ENCODE results near the gene KIZ.
A peak's percentile ranks its signal among the peaks of the same experiment; 100 is the strongest.
"Not testable (repeated sequence)": the region's sequence is repeated elsewhere in the genome, so short reads cannot be mapped to it uniquely, and the experiment has no call there.

KIZ gene

DNA sequence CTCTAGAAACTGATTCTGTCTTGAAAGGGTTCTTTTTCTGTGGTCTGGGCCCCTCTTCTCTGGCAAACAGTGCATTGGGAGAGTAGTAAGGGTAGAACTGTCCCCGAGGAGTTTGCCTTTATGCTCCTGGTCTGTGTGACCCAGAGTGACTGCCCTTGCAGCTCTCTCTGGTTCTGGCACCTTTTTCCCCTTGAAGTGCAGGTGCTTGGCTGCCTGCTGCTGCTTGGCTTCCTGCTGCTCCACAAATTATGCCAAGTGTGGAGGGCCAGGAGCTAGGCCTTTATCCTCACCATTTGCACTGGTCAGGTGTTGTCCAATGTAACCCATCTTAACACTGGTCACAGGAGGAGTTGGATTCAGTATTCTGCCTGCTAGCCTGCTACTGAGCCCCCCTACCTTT is 11.2 kb downstream of the KIZ start:
- DNase-seq (ENCODE audit: low spot score) (no peak), FAIRE-seq (no peak)

GRCh38 chr20:21139881-21140566 is 14.1 kb downstream of the KIZ start:
- DNase-seq (ENCODE audit: low spot score) (no peak), FAIRE-seq (no peak)

DNA sequence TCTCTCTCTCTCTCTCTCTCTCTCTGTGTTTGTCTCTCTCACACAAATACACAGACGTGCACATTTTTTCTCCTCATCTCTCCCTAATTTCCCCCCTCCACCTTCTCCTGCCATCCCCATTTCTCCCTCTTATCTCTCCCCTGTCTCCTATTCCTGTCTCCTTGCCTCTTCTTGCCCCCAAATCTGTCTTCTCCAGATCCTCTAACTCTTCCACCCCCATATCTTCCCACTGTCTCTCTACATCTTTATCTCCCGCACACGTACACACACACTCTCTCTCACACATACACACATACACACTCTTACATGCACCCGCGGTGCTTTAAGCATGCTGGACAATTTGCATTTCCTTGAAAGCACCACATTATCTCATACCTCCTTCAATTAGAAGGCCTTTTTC is 15.9 kb downstream of the KIZ start:
- DNase-seq (ENCODE audit: low spot score) (no peak), FAIRE-seq (no peak)

- FAIRE-seq, result no peak
- DNase-seq (ENCODE audit: low spot score), result no peak
Observed at GRCh38 chr20:21143194-21143890, 17.5 kb downstream of the KIZ start.

GRCh38 chr20:21145424-21145823 is 19.5 kb downstream of the KIZ start:
- DNase-seq (ENCODE audit: low spot score) (no peak), FAIRE-seq (no peak)

GRCh38 chr20:21146215-21146614 is 20.3 kb downstream of the KIZ start:
- FAIRE-seq (no peak), DNase-seq (ENCODE audit: low spot score) (no peak)

- DNase-seq (ENCODE audit: low spot score) (no peak), FAIRE-seq (no peak)
Observed at GRCh38 chr20:21147593-21147992, 21.7 kb downstream of the KIZ start.

- DNase-seq (ENCODE audit: low spot score) (no peak), FAIRE-seq (no peak)
Observed at GRCh38 chr20:21149344-21149743, 23.5 kb downstream of the KIZ start.

GRCh38 chr20:21151791-21152190 is 25.9 kb downstream of the KIZ start:
- no peak for DNase-seq (ENCODE audit: low spot score)
- no peak for FAIRE-seq

- DNase-seq (ENCODE audit: low spot score), result no peak
- no peak for FAIRE-seq
Observed at GRCh38 chr20:21154692-21155091, 28.8 kb downstream of the KIZ start.

DNA sequence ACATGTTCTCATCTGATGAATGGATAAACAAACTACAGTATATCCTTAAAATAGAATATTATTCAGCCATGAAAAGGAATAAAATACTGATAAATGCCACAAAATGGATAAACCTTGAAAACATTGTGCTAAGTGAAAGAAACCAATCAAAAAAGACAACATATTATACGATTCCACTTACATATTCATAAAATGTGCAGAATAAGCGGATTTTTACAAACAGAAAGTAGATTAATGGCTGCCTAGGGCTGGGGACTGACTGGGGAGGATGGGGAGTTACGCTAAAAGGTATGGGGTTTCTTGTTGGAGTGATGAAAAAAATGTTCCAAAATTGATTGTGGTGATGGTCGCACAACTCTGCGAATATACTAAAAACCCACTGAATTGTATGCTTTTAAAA is 29.4 kb downstream of the KIZ start:
- FAIRE-seq, result no peak

DNA sequence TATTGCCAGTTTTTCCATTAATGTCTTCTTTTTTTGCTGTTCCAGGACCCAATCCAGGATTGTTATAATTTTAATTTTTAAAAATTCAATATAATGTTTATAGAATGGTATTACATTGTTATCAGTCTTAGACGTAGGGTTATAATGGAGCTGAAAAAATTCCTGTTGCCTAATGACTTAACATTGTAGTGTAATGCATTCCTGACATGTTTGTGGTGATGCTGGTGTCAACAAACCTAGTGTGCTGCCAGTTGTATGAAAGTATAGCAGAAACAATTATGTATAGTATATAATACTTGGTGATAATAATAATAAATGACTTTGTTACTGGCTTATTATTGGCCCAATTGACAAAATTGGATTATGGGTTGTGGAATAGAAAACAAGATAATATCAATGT is 30.4 kb downstream of the KIZ start:
- DNase-seq (ENCODE audit: low spot score), result peak; percentile 12
- FAIRE-seq, result no peak

More for the DNA sequence above, 29.4 kb downstream of the KIZ start:
- no peak for DNase-seq (ENCODE audit: low spot score)

- DNase-seq (ENCODE audit: low spot score) (no peak), FAIRE-seq (no peak)
Observed at GRCh38 chr20:21157006-21157405, 31.1 kb downstream of the KIZ start.

- DNase-seq (ENCODE audit: low spot score), result no peak
- no peak for FAIRE-seq
Observed at GRCh38 chr20:21159658-21160380, 33.9 kb downstream of the KIZ start.

DNA sequence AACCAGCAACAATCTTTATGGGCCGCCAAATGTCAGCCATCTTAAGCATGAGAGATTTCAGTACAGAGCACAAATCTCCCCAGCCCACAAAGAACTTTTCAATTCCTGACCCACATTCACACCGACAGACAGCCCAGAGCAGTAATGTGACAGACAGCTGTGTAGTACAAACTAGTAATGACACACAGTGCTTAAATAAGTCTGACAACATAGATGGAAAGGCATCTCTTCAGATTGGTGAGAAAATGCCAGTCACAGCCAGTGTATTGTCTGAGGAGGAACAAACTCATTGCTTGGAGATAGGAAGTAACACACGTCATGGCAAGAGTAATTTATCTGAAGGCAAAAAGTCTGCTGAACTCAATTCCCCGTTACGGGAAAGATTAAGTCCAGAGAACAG is 36.0 kb downstream of the KIZ start:
- DNase-seq (ENCODE audit: low spot score) (no peak), FAIRE-seq (no peak)

DNA sequence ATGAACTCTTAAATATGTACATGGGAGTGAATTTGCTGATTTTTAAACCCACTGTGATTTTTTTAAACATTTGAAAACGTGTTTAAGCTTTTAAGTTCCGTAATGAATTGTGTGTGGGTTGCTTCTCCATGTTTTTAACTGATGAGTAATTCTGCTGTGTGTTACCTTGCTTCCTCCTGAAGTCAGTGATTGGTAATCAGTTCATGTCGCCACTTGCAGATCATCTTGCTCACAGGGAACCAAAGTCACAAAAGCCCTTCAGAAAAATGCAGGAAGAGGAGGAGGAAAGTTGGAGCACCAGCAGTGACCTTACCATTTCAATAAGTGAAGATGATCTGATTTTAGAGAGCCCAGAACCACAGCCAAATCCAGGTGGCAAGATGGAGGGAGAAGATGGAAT is 36.7 kb downstream of the KIZ start:
- no peak for FAIRE-seq
- DNase-seq (ENCODE audit: low spot score), result no peak

DNA sequence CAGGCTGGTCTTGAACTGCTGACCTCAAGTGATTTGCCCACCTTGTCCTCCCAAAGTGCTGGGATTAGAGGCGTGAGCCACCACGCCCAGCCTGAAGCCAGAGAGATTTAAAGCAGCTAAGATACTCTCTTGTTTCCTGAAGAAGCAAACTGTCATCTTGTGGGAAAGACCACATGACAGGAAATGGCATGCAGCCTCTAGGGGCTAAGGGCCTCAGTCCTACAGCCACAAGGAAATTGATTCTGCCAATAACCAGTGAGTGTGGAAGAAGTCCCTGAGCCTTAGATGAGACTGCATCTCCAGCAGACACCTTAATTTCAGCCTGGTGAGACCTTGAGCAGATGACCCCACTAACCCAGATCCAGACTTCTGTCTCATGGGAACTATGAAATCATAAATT is 40.9 kb downstream of the KIZ start:
- no peak for DNase-seq (ENCODE audit: low spot score)
- FAIRE-seq, result no peak

DNA sequence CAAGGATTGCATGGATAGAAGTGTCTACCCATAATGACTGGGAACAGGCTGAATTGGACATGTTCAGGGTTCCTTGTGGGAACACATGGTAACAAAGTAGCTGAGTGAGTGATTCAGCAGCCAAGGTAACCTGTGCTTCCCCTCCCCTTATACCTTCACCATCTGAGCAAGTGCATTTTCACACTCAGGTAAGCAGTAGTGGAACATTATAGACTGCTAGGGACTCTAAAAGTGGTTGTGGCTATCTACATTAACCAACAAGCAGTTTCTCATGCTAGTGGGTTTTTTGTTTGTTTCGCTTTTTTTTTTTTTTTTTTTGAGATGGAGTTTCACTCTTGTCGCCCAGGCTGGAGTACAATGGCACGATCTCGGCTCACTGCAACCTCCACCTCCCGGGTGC is 41.4 kb downstream of the KIZ start:
- FAIRE-seq (no peak), DNase-seq (ENCODE audit: low spot score) (no peak)

- DNase-seq (ENCODE audit: low spot score); FAIRE-seq: not testable (repeated sequence)
Observed at GRCh38 chr20:21168061-21168460, 42.2 kb downstream of the KIZ start.

- no peak for DNase-seq (ENCODE audit: low spot score)
- FAIRE-seq, result no peak
Observed at GRCh38 chr20:21172626-21173025, 46.7 kb downstream of the KIZ start.

- FAIRE-seq (no peak), DNase-seq (ENCODE audit: low spot score) (no peak)
Observed at GRCh38 chr20:21173485-21173884, 47.6 kb downstream of the KIZ start.

DNA sequence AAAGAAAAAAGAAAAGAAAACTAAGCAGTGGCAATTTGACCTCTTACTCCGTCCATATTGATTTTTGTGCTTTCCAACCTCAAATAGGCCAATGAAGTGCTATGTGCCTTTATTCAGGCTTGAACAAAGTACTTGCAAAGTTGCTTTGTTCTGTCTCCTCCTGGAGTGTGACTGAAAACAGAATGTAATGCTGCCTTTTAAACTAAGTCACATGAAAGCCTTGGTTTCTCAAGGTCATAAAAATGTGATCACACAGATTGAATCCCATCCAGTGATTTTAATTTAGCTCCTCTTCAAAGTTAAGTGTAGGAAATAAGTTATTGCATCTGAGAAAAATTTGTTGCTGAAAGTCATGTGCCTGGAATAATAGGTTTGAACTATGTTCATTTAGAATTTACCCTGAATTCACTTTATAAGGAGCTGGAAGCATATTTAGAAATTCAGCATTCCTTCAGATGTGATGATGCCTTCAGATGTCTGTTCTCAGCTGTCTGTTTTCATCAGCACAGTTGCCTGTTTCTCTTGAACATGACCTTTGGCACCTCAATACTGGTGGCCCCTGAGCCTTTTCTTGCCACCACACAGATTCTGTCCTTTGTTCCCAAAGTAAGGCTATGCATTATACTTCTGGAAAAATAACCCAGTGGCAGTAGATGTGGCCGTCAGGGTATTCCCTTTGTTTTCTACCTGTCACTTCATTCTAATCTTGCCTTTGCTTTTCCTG is 48.8 kb downstream of the KIZ start:
- no peak for FAIRE-seq
- no peak for DNase-seq (ENCODE audit: low spot score)
